Anterior cingulate cortex (tissue), 58 donors: Measurements from ENCODE around the gene ZBTB40.
A peak's percentile ranks its signal among the peaks of the same experiment; 100 is the strongest.

ENCODE experiments used
- DNase-seq, 58 donors: peaks; one replicate each; lab custom pipeline; 2025; lab: John Stamatoyannopoulos, UW

ZBTB40 gene

DNA sequence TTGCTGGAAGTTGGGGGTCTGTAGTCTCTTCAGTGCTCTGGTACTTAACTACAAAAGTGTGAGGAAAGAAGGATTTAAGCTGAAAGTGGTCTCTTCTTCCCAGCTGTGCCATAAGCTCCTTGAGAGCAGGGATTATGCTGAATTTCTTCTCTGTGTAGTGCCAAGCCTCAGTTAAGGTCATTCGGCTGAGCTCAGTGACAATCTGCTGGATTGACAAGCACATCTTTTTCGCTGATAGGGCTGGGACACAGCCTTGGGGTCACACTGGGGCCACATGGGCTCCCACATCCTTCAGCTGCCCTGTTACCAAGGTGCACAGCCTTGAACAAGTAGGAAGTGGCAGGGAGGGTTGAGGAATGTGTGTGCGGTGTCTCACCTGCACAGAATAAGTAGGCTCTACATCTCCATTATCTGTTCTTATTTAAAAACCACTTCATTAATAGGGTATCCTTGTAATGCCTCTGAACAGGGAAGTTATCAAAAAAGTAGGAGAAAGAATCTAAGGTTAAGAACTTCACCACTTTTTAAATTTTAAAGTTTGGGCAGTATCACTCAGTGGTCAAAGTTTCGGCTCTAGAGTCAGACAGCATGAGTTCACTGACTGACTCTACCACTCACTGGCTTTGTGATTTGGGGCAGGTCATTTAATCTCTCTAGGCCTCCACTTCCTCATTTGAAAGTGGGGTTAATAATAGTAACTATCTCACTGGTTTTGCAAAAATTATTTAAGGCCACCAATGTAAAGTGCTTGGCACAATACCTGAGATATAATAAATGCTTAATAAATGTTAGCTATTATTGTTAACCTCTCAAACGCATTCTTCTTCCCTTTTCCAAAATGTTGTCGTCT, 10.3 kb downstream of the ZBTB40 start:
- no peak for DNase-seq

DNA sequence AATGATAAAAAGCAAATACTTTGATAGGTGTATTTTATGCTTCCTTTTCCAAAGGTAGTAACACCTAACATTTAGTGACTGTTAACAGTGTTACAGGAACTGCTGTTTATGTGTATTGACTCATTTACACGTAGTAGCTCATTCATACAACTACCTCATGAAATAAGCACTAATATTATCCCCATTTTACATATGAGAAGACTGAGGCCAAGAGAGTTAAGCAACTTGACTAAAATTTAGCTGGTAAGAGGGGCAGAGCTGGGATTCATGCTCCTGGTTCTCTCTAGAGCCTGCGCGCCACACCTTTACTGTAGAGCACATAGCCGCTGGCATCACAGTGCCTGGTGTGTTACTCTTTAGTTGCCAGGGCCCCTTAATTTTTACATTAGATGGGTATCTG, 11.3 kb downstream of the ZBTB40 start:
- DNase-seq: no peak

DNA sequence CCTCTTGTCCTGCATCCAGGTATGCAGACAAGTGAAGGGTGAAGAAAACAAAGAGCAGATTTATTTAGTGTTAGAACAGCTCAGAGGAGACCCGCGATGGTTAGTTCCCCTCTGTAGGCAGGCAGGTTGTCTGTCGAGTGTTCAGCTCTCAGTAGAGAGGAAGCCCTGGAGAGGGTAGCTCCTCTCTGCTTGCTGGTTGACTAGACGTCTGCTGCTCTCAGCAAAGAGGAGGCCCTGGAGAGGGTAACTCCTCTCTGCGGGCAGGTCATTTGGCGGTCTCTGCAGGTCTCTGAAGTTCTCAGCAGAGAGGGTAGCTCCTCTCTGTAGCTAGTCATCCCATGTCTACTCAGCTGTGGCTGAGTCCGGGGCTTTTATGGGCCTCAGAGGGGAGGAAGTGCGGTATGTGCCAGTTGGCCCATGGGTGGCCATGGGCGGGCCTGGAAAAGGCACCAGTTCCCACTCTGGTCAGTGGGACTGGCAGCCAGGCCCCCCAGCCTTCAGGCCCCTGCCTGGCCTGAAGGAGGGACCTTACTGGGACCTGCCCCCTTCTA, 13.4 kb downstream of the ZBTB40 start:
- DNase-seq: no peak

DNA sequence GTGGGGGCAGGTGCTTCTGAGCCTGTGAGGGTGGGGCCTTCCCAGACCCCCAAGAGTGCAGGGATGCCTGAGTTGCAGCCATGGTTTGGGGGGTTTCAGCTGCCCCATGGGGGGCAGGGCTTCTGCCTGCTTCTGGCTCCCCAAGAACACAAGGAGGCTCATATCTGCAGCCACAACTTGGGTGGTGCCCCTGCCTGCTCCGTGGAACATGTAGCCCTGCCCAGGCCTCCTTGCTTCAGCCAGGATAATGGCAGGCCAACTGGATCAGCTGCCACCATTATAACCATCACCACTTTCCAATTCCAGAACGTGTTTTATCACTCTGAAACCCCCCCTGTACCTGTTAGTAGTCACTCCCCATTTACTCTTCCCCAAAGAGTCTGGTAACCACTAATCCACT, 14.0 kb downstream of the ZBTB40 start:
- no peak for DNase-seq

DNA sequence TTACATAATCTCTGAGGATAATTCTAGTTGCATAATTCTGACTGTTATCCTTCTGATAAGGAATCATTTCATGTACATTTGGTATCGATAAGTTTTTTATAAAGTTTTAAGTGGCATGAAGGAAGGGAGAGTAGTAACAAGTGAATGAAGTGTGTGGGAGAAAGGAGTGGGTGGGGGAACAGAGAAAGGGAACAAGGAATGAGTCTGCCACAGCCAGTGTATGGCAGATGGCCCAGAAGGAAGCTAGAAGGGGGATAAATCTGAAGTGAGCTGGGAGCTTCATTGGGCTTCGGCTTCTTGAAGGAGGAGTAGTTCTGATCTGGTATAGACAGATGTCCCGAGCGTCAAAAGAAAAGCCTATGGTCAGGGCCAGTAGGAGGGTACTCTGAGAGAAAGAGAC, 18.6 kb downstream of the ZBTB40 start:
- peak in 8 of 58 donors; percentile 10 to 43 (median 20) for DNase-seq

DNA sequence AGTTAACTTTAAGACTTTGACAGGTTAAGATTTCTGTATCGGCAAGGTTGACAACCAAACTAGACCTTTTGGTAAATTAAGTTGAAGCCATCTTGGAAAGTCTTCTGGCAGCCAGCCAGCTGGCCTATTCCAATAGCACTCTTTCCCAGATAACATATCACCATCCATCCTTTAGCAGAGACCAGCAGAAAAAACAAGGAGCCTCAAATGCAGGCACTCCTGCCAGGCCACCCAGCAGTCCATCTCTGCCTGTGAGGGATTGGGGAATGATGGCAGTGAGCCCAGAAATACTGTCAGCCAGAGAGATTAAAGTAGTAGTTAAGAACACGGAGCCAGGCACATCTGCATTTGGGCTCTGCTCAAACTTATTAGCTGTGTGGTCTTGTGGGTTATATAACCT, 19.4 kb downstream of the ZBTB40 start:
- peak in 1 of 58 donors; percentile 46 for DNase-seq

DNA sequence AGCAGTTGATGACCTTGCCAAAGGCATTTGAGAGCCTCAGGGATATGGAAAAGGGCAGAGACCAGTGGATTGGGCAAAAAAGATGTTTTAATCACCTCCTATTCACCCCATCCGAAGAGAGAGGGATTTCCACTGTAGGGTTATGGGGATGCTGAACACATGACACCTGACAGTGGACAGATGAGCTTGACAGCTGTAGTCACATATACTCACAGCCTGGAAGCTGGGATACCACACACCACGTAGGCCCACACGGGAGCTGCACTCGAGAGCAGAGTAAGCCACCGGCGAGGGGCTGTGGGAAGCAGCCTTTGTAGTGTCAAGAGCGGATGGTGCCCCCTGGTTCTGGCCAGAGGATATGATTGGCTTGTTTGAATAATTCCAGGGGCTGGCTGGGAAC, 20.0 kb downstream of the ZBTB40 start:
- no peak for DNase-seq

DNA sequence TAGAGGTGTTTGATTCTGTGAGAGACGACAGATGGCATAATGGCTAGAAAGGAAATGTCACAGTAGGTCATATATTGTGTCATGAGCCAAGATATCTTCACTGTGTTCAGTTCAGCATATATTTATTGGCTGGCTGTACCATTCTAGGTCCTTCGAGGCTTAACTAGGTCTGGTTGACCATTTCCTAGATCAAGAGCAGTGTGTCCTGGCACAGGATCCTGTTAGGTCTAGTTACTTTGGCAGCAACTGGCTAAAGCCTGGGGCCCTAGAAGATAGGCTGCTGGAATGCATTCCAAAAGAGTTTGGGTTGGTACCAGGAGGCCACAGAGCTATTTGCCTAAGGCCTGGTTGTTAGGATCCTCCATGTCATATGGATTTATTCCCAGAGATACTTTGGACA, 20.9 kb downstream of the ZBTB40 start:
- no peak for DNase-seq

DNA sequence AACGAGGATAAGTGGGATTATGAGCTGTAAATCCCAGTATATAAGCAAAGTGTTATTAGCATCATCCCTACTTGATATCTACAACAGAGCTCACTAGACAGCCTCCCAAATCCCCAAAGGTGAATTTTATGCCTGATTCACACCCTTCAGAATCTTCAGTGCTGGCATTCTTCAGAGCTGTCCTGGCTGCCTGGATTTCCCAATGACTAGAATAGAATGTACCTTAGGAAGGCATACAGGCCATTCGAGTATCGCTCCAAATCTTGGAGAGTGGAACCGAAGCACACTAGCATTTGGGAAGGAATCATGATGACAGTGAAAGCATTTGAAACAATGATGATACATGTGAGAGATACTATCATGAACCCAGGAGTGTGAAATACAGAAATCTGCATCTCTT, 22.3 kb downstream of the ZBTB40 start:
- DNase-seq: no peak

DNA sequence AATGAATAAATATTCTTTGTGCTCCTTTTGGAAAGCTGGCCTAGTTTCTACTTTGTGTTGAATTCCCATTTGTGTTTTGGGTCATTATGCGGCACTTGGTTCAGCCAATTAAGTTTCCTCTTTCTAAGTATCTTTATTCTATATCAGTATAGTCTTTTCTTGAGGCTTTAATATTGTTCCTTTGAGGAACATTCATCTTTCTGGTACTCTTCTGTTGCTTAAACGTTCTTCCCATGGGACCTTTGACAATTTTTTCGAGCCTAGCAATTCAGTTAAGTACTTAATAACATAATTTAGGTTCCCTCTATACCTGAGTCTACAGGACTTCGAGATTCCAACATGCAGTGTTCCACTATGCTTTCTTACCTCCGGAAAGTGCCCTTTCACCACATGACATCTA, 24.9 kb downstream of the ZBTB40 start:
- no peak for DNase-seq

DNA sequence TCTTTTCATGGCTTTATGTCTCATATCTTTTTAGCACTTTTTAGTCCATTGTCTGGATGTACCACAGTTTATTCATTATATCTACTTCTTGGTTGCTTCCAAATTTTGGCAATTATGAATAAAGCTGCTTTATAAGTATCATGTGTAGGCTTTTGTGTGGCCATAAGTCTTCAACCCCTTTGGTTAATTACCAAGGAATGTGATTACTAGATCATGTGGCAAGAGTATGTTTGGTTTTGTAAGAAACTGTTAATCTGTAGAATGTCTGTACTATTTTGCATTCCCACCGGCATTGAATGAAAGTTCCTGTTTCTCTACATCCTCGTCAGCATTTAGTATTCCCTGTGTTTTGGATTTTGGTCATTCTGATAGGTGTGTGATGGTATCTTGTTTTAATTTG, 31.5 kb downstream of the ZBTB40 start:
- no peak for DNase-seq

DNA sequence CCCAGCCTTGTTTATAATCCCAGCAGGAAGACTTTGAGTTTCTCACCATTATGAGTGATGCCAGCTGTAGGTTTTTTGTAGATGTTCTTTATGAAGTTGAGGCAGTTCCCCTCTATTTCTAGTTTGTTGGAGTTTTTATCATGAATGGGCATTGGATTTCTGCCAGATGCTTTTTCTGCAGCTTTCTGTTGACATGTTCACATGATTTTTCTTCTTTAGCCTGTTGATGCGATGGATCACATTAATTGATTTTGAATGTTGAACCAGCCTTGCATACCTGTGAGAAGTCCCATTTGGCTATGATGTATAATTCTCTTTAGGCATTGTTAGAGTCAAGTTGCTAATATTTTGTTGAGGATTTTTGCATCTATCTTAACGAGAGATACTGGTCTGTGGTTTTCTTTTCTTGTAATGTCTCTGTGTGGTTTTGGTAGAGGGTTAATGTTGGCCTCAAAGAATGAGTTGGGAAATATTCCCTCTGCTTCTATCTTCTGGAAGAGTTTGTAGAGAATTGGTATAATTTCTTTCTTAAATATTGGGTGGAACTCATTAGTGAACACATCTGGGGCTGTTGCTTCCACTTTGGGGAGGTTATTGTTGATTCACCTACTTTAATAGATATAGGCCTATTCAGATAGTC, 33.2 kb downstream of the ZBTB40 start:
- no peak for DNase-seq

DNA sequence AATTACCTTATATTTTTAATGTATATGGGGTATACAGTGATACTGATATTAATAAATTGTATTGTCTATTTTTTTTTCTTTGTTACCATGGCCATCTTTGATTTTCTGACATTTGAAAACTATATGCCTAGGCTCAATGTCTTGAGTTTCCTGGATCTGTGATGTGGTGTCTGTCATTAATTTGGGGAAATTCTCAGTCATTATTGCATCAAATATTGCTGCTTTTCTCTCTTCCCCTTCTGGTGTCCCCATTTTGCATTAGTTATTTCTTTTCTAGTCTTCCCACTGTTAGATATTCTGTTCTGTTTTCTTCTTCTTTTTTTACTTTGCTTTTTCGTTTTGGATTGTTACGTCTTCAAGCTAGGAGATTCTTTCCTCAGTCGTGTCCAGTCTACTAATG, 33.8 kb downstream of the ZBTB40 start:
- DNase-seq: no peak

DNA sequence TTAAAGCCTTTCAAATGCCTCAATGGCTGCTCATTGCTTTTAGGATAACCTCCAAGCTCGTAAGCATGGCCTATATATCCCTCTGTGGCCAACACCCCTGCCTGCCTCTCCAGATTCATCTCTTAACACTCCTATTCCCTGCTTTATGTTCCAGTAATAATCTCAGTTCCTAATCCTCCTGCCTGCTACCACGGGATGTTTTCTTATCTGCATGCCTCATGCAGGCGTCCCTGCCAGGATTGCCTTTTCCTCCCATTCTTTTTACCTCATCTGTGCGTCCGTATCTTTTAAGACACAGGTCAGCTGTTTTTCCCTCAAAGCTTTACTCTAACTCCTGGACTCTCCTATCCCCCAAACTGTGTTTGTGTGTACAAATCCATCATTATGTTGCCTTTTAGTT, 36.1 kb downstream of the ZBTB40 start:
- DNase-seq: no peak

DNA sequence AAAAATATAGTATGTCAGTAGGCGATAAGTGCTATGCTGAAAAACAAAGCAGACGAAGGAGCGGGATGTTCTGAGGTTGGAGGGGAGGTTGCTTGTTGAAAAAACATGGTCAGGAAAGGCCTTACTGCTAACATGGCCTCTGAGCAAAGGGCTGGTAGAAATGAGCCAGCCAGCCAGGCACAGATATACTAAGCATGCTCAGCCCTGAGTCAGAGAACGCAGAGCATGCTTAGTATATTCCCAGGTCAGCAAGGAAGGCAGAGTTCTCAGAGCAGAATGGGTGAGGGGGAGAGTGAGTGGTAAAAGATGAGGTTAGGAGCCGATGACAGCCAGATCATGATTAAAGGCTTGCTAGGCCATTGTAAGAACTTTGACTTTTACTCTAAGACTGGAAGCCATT, 36.7 kb downstream of the ZBTB40 start:
- DNase-seq: no peak

DNA sequence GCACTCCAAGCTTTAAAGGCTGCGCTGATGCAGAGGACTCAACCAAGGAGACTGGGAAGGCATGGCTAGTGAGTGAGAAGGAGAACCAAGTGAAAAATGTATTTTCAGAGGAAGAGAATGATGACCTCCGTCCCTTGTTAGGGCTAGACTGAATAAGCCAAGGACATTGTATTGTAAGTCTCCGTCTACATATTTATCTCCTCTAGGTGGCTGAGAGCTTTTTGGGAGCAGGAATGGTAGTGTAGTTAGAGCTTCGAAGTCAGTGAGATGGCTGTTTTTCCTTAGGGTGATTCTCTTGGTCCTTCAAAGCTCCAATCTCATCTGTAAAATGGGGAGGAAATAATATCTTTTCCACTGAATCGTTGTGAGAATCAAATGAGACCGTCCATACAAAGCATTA, 37.6 kb downstream of the ZBTB40 start:
- DNase-seq: no peak

DNA sequence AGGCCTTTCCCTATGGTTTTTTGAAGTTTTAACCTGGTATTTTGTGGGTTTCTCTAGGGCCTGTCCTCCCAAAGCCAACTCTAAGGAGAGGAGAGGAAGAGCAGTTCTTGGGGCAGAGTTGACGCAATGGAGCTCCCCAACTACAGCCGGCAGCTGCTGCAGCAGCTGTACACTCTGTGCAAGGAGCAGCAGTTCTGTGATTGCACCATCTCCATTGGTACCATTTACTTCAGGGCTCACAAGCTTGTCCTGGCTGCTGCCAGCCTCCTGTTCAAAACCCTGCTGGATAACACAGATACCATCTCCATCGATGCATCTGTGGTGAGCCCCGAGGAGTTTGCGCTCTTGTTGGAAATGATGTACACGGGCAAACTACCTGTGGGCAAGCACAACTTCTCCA, 38.2 kb downstream of the ZBTB40 start:
- no peak for DNase-seq

DNA sequence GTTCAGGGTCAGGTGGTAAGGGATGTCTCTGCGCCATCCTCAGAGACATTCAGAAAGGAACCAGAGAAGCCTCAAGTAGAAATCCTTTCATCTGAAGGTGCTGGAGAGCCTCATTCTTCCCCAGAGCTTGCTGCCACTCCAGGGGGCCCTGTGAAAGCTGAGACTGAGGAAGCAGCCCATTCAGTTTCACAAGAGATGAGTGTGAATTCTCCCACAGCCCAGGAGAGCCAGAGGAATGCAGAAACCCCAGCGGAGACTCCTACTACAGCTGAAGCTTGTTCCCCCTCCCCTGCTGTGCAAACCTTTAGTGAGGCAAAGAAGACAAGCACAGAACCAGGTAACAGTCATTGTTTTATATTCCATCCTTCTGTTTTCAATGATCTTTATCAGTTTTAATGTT, 38.7 kb downstream of the ZBTB40 start:
- DNase-seq: no peak

DNA sequence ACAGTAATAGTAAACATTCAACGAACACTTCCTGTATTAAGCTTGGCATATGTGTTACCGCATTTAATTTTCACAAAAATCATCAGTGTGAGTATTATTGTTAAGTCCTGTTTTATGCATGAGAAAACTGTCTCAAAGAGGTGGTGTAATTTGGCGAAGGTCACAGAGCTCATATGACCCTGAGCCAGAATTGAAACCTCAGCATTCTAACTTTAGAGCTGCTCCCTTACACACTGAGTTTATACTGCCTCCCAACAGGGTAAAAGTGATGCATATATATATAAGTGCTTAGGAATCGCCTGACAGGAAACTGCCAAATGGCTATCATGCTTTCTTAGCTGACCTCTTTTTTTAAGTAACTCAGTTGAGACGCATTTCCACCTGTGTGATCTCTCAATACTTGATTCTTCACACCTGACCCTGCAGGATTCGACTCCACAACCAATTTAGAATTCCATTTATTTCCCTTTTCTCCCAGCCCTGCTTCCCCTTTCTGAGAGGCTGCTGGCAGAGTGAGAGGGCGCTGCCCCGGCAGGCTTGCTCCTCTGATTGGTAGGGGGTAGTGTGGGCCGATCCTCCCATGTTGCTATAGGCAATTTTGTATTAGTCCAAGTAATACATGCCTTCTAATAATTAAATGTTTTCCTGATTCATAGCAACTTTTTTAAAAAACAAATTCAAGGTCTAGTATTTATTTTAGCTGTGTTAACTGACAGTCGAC, 40.5 kb downstream of the ZBTB40 start:
- no peak for DNase-seq

DNA sequence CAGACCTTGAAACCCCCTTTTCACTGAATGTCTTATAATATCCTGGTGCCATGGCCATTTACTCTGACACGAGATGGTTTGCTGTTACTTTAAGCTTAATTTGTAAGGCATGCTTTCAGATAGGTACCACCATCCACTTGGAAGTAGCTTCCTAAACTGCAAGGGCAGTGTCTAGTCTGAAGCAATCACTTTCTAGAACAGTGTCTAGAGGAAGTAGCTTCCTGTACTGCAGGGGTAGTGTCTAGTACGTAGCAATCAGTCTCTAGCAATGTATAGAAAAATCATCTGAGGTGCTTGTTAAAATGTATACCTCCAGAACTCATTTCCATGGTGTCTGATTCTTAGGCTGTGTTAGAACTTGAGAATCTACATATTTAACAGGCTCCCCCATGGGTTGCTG, 42.5 kb downstream of the ZBTB40 start:
- no peak for DNase-seq

DNA sequence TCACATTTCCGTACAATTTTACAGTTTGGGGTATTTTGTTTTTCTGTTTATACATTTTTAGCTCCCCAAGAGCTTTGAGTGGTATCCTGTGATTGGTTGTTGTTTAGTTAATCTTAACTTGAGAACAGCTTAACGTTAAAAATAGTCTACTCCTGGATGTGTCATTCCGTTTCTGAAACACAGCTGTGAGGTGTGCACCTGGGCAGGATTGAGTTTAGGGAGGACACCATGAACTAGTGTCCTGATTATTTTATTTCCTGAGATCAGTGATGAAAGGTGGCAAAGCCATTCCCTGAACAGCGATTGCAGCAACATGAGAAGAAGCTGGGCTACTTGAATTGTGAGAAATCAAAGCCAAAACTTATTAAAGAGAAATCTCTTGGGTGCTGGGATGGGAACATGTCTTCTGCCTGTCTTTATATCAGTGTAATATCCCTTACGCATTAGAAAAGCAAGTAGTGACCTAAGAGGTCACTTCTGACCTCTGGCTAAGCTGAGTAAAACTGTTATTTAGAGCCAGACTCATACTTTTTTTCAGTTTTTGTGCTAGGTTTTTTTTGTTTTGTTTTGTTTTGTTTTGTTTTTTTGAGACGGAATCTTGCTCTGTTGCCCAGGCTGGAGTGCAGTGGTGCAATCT, 43.4 kb downstream of the ZBTB40 start:
- DNase-seq: no peak
